Measurements from ENCODE around the gene CEP95. TPM values are rescaled to one million over a fixed set of nuclear protein-coding genes. Genes with fewer than 3 reads are reported as not detected.
A peak's percentile ranks its signal among the peaks of the same experiment; 100 is the strongest.

The CEP95 gene
- total RNA-seq, 4 donors from 2014 or later, result 6.5 to 18.8 (median 17.7) TPM

GRCh38 chr17:64496348-64496785 lies 10.4 kb upstream of the CEP95 start:
- no peak for TF ChIP-seq CTCF (IDR thresholded peaks at IDR 0.05 in 4 of 5, conservative IDR thresholded peaks at IDR 0.05 in 1 of 5)
- intact Hi-C loops (cut with DNase I; ENCODE audit: low total_unique reads), result loop anchor here (2.0 kb wide), 1 partner anchor 76 kb away; no protein-coding TSS in a partner anchor
- ATAC-seq (peak in 1 of 2 donors; percentile 5), DNase-seq (no peak)
- peak overlapping the region; percentile 78 to 86 (median 82) for H3K27ac ChIP-seq
- in situ Hi-C loops (cut with MboI; ENCODE audit: low sequenced_read_pairs in 4 of 4), result no loop called here
- H3K36me3 ChIP-seq, result peaks cover 0 to 44% of the 10 kb centered on the region in 2 donors
- peaks cover 19 to 43% of the 10 kb centered on the region in 2 donors for H3K4me1 ChIP-seq
- peak overlapping the region; percentile 72 to 86 (median 77) for H3K4me3 ChIP-seq
- no peaks in the 10 kb centered on the region for H3K9me3 ChIP-seq
- no peaks in the 10 kb centered on the region for H3K27me3 ChIP-seq

DNA sequence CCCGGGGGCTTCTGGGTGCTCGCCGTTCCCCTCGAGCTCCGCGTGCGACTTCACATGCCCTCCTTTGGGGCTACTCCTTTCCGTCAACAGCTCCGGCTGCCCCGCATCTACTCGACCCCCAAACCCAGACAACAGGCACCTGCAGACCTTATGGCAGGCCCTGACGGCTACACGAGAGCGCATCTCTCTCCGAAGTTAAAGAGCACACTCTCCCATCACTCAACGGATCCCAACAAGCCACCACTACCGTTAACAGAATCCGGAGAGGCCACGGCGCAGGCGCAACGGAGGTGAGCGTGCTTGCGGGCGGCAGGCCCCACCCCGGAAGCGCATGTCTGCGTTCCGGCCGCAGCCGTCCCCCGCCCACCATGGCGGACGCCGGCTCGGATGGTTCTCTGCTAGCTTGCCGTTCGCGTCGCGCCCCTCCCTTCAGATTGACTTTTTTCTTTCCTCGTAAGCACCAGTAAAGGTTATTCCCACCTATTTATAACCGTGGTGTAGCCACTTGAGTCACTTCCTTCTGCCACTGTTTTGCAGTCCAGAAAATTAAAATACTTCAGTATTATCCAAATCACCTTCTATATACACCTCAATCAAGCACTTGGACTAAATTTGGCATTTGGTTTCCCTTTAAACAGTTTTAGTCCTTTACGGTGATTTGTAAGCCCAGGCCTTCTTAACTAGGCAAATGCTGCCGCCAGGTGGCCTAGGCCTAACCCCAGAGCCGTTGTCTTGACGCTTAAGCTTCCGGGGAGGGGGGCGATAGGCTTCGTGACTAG lies 9.8 kb upstream of the CEP95 start, which contains the start of gene POLG2:
TSS of gene POLG2 (minus strand) at position 269 of the 779 bp plus-strand sequence. CDS start at position 183, 86 bp downstream.
- in situ Hi-C loops (cut with MboI; ENCODE audit: low sequenced_read_pairs in 4 of 4) (no loop called here), intact Hi-C loops (cut with DNase I; ENCODE audit: low total_unique reads) (loop anchor here (1.0 to 2.0 kb wide), 2 partner anchors 9 to 76 kb away; partner anchors contain the start of genes CEP95 and DDX5)
- Histone ChIP-seq H3K4me1 (peaks cover 19 to 44% of the 10 kb centered on the region in 2 donors), H3K27me3 (no peaks in the 10 kb centered on the region), H3K27ac (peak within 1 kb of the TSS; percentile 78 to 86 (median 82)), H3K9me3 (no peaks in the 10 kb centered on the region), H3K4me3 (peak within 1 kb of the TSS; percentile 72 to 86 (median 77)), H3K36me3 (peaks cover 0 to 49% of the 10 kb centered on the region in 2 donors)
- peak; percentile 41 to 52 for TF ChIP-seq POLR2A (IDR thresholded peaks at IDR 0.05)
- peak; percentile 43 to 61 (median 50) for TF ChIP-seq CTCF (IDR thresholded peaks at IDR 0.05 in 4 of 5, conservative IDR thresholded peaks at IDR 0.05 in 1 of 5)
- DNase-seq, result peak; percentile 81 to 91
- peak; percentile 93 to 94 for ATAC-seq

GRCh38 chr17:64497565-64498035 lies 9.2 kb upstream of the CEP95 start:
- H3K4me1 ChIP-seq, result peaks cover 21 to 49% of the 10 kb centered on the region in 2 donors
- in situ Hi-C loops (cut with MboI; ENCODE audit: low sequenced_read_pairs in 4 of 4), result no loop called here

More at GRCh38 chr17:64497565-64498035, 9.2 kb upstream of the CEP95 start:
- Histone ChIP-seq H3K36me3 (peaks cover under 1 to 53% of the 10 kb centered on the region in 2 donors), H3K9me3 (no peaks in the 10 kb centered on the region), H3K27ac (peak overlapping the region; percentile 78 to 86 (median 82)), H3K27me3 (no peaks in the 10 kb centered on the region), H3K4me3 (peak overlapping the region; percentile 72 to 86 (median 77))
- TF ChIP-seq POLR2A (IDR thresholded peaks at IDR 0.05) (no peak), CTCF (IDR thresholded peaks at IDR 0.05 in 4 of 5, conservative IDR thresholded peaks at IDR 0.05 in 1 of 5) (no peak)
- ATAC-seq, result no peak
- intact Hi-C loops (cut with DNase I; ENCODE audit: low total_unique reads), result loop anchor here (1.0 to 2.0 kb wide), 2 partner anchors 9 to 77 kb away; partner anchors contain the start of genes CEP95 and DDX5
- DNase-seq, result no peak
